Ecto neural progenitor cell (in vitro differentiated cells): ENCODE results near the gene EBLN1.
"Not testable (repeated sequence)": the region's sequence is repeated elsewhere in the genome, so short reads cannot be mapped to it uniquely, and the experiment has no call there.

ENCODE experiments used
- DNase-seq: peaks from one replicate; pipeline ENCODE4 v3.0.0-alpha.2; 2018; ENCODE audit warnings: low spot score

EBLN1 gene

DNA sequence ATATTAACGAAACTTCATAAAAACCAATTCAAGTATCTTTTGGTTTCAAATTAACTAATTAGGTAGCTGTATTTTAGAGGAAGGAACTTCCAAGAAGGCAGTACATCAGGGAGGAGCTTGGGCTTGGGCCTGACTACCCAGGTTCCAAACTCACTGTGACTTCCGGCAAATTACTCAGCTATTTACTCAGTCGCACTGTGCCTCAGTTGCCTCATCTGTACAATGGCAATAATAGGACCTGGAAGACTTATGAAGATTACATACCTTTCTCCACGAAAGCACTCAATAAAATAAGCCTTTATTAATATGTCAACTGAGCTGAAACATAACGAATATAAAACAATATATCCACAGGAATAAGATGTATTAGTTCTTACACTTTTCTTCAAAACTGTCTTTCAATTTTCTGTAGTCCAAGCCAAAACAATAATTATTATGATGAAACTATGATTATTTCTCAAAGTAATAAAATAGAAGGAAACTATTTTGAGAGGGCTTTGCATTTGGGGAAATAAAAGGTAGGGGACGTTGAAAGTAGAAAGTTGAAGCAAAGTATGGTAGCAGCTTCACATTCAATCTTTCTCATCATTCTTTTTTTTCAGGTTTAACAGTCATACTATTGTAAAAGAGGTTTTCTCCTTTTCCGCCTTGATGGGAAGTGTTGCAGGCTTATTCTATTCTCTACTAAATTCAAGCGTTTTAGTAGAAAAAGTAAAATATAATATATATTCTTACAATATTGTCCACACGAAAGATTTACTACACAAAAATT is 10.5 kb upstream of the EBLN1 start:
- DNase-seq, result no peak

DNA sequence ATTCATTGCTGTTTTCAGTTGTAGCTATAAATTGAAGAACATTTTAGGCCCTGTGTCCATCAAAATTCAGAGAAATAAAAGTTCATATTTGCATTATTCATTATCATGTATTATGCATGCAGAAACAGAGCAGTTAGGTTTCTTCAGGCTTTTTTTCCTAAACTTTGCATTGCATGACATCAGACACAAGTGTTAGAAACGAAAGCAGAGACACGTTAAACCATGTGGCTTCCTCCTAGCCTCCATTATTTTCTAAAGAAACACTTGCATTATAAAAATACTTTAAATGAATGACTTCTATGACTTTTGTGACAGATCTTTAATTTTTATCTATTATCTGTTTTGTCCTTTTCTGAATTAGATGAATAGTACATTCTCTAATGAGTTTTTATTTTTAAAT is 8.8 kb upstream of the EBLN1 start:
- DNase-seq, result no peak

DNA sequence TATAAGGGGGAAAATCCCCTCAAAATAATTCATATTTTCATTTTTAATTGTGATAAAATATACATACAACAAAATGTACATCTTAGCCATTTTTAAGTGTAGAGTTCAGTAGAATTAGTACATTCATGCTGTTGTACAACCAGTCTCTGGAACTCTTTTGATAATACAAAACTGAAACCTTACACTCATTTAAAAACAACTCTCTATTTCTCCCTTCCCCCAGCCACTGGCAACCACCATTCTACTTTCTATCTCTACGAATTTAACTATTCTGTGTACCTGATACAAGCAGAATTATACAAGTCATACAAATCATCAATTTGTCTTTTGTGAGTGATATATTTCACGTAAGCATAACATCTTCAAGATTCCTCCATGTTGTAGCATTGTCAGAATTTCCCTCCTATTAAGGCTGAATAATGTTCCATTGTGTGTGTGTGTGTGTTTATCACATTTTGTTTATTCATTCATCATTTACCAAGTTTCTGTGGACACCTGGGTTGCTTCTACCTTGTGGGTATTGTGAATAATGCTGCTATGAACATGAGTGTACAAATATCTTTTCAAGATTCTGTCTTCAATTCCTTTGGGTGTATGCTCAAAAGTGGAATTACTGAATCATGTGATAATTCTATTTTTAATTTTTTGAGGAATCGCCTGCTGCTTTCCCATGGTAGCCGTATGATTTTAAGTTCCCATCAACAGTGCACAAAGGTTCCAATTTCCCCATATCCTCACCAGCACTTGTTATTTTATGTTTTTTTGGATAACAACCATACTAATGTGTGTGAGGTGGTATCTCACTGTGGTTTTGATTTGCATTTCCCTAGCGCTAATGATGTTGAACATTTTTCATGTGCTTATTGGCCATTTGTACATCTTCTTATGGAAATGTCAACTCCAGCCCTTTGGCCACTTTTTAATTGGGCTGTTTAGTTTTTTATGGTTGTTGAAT is 4.7 kb upstream of the EBLN1 start:
- no peak for DNase-seq

DNA sequence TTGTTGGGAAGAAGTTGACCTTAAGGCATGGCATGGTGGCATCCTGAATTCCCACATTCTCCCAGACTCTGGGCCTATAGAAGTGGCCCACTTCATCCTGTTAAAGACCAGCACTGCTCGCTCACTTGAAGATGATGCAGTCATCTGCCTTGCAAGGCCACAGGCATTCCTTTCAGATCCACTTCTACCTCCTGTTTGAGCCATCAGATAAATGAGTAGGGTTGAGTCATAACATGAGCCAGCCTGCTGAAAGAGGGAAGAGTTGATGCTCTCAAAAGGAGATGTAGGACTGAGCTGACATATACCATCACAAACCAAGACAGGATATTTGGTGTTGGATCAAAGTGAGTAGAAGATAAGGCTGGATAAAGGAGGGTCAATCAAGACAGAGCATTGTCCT is 1.5 kb upstream of the EBLN1 start:
- no peak for DNase-seq

DNA sequence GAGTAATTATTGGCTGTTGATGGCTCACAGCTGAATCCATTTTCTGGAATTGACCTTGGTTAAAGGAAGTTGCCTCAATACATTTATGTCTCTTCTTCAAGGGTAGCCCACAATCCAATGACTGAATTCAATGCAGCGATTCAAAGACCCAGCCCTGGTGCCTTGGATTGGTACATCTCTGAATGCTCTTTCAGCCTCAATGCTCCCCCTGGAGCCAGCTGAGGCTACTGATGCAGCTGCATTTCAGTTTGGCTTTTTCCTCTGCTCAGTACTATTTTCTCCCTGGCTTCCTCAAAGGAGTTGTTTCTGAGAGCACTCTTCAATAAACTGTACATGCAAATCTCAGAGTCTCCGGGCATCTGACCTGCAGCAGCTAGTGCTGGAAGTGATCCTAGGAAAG is 633 bp upstream of the EBLN1 start:
- no peak for DNase-seq

DNA sequence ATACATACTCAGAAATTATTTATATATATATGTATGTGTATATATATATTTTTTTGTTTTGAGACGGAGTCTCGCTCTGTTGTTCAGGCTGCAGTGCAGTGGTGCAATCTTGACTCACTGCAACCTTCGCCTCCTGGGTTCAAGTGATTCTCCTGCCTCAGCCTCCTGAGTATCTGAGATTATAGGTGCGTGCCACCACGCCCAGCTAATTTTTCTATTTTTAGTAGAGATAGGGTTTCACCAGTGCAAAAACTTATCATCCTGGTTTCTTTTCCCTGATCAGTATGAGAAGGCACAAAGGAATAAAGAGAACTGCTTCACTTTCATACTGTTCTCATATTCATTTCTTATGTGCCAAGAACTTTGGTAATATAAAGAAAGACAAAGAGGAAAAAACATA is 731 bp downstream of the EBLN1 start:
- not testable (repeated sequence) for DNase-seq

DNA sequence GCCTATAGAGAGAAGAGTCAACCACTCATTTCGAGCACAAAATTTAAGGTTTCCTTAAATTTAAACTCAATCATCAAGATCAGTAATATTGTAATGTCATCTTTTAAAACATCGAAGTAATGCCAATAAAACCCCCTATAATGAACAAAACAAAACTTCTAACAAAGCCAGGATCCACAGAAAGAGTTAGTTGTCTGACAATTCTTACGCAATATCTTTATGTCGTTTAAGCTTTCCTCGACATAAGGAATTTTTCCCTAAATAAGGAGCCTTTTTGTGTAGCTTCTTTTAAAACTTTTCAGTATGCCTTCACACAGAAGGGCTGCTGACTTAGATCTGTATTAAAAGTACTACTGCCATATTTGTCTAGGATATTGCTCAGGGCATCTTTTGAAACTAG is 7.5 kb downstream of the EBLN1 start:
- no peak for DNase-seq

DNA sequence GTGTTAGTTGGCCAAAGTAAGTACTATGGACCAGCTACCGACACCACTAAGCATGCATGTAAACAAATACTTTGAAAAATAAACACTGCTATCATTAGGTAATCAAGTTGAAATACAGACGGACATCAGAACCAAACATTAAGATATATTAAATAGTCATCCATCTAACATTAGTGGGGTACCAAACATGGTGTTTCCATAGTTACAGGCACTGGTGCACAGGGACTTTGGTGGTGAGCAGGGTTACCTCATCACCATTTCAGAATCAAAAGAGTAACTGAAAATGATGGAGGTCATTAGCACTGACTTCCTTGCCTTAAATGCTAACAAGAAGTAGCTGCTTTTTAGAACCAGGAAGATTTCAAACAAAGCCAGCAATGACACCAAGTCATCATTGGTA is 23.9 kb downstream of the EBLN1 start:
- DNase-seq, result no peak

DNA sequence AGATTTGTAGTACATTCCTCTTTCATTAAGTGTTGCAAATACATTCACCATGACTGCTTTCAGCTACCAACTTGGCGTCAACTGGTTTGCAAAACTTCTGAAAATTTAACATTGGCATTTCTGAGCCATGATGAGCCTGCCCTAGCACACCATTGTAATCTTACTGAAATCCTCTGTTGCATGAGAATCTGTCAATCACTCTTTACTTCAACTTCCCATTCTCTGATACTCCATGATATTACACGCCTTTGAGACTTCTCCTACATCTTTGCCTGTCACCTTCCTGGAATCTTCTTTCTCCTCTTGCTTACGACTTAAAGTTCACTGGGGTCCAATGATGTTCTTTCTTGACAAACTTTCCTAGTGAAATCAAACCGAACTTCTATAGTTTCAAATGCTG is 32.2 kb downstream of the EBLN1 start:
- no peak for DNase-seq

DNA sequence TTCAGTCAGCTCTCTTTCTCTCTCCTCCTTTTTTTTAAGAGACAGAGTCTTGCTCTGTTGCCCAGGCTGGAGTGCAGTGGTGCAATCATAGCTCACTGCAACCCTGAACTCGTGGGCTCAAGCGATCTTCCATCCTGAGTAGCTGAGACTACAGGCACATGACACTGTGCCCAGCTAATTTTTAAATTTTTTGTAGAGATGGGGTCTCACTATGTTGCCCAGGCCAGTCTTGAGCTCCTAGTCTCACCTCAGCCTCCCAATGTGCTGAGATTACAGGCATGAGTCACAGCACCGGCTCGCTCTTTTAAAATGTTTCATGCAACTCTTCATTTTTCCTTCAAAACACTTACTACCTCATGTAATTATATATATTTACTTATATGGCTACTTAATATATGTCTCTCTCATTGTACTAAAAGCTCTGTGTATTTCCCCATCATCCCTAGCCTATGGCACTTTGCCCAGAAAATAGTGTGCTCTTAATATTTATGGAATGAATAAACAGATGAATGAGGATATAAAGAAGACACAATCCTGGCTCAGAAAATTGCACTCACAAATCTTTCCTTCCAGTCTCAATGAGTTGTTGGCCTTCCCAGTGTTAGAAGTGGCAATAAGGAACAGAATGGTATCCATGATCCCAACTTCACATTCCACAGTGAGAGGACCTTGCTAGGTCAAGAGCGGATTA is 33.9 kb downstream of the EBLN1 start:
- no peak for DNase-seq

DNA sequence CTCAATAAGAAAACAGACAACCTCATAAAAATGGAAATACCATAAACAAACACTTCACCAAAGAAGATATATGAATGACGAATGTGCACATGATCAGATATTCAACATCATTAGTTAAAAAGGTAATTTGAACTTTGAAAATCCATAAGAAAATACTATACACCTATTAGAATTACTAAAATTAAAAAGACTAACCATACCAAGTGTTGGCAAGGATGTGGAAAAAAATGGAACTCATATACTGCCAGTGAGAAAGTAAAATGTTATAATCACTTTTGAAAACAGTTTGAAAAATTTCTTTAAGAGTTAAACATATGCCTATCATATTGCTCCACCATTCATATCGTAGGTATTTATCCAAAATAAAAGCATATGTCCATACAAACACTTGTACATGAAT is 37.1 kb downstream of the EBLN1 start:
- DNase-seq, result no peak

DNA sequence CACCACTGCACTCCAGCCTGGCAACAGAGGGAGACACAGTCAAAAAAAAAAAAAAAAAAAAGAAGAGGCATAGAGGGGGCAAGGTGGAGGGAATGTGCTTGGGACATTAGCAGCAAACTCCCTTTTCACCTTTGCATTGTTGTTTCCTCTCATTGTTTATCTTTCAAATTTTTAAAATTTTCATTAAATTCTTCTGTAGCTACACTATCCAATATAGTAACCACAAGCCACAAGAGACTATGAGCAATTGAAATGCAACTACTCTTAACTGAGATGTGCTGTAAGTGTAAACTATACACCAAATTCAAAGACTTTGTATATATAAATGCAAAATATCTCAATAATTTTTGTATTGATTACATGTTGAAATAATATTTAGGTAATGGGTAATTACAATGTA is 43.4 kb downstream of the EBLN1 start:
- no peak for DNase-seq

DNA sequence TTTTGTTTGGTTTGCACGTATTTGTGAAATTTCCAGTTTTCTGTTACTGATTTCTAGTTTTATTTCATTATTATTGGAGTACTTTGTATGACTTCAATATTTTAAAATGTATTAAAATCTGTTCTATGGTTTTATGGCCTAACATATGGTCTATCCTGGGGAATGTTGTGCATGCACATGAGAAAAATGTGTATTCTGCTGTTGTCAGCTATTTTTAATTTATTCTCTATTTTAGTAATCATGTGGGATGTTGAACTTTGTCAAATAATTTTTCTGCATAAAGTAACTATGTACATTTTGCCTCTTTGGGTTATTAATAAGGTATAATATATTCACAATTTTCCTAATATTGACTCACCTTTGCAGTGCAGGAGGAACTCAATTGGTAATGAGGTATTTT is 46.7 kb downstream of the EBLN1 start:
- no peak for DNase-seq

DNA sequence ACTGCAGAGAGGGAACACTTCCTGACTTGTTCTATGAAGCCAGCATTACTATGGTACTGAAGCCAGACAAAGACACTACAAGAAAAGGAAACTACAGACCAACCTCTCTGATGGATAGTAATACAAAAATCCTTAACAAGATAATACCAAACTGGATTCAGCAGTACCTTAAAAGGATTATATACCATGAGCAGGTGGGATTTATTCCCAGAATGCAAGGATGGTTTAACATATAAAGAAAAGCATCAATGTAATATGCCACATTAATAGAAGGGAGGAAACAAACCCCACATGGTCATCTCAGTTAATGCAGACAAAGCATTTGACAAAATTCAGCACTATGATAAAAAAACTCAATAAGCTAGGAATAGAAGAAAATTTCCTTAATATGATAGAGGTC is 47.2 kb downstream of the EBLN1 start:
- DNase-seq, result no peak

DNA sequence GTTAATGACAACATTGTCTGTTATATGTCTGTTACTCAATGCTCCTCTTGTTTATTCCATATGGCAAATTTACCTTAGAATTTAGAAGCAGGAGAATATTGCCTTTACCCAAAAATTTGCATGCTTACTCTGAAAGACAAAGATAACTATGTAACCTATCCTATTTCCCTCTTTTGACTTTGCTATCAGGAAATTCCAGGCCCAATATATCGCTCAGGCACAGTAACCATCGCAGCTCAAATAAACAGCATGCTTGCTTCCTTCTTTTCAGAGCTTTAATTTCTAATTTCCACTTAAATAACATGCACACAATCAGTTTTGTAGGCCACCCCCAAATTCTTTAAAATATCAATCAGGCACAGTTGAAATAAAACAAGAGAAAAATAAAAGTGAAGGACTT is 57.8 kb downstream of the EBLN1 start:
- DNase-seq, result no peak

DNA sequence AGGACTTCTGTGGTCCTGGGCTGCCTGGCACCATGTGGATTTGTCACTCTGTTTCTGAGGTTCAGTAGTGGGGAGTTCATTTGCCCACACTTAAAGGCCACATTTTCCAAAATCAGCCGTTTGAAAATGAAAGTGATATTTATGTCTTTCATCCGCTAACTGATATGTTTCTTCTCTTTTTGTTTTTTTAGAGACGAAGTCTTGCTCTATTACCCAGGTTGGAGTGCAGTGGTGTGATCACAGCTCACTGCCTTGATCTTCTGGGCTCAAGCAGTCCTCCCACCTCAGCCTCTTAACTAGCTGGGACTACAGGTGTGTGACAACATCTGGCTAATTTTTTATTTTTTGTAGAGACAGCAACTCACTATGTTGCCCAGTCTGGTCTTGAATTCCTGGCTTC is 58.6 kb downstream of the EBLN1 start:
- no peak for DNase-seq
